ENCODE data around the gene P2RY12.
A peak's percentile ranks its signal among the peaks of the same experiment; 100 is the strongest.

P2RY12 gene

DNA sequence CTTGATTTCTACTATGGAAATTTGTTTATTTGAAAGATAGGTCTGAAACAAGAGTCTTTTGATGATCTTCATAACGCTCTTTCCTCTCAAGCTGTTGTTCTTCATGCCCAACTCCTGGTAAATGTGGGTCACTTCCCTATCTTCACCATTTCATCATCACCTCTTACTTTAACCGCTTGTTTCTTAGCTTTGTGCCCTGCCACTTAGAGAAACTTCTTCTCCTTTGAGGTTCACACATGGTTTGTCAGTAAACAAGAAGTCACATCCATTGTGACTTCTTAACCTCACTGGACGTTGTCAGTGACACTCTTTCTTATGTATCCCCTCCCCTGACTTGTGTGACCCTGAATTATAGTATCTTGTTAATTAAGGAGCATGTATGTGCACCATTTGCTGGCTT, 38.3 kb downstream of the P2RY12 start:
- DNase-seq (ENCODE audit: low read depth) = no peak

GRCh38 chr3:151345859-151346258, 38.7 kb downstream of the P2RY12 start:
- DNase-seq (ENCODE audit: low read depth) = no peak

DNA sequence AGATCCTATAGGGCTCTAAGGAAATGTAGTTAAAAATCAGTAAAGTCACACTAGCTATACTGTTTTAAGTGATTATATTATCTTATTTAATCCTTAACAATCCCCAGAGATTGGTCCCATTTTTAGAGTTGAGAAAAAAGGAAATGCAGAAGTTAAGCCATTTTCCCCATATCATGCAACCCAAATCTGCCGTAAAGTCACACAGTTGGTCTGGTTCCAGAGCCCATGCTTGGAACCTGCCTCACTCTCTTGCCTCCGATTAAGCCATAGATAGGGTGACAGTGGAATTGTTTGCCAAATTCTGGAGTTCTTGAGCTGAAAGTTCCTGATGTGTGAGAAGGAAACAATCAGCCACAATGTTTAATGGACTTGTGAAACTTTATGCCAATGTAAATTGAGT, 52.9 kb downstream of the P2RY12 start:
- no peak for DNase-seq (ENCODE audit: low read depth)

DNA sequence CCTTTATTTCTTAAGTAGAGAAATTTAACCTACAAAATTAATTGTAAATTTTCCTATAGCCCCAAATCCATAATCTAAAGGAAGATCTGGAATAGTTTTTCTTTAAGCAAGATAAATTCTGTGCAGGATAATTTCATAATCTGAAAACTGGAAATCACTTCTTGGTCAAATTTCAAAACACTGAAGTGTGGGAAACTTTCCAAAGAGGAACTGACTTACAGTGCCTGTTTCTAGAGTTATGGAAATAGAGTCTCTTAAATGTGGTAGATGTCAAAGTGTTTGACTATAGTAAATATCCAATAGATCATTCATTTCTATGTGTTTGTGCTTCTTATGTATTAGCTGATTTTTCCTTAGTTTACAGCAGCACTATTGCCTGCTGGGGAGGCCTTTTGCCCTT, 53.7 kb downstream of the P2RY12 start:
- no peak for DNase-seq (ENCODE audit: low read depth)

DNA sequence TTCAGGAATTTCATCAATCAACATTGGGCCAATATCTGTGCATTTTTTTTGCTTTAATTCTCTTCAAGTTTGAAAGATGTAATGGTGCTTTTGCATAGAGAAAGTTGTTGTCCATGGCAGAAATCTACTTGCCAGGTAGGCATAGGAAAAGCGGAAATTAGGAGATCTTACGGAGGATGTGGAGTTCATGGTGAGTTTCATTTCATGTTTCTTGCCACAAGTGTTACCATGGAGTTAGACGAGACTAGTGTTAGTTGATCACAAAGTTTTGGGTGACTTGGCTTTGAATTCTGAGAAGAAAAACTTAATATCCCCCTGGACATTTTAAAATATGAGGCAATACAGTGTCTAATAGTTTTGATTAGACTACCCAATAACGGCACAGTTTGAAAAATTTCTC, 54.2 kb downstream of the P2RY12 start:
- DNase-seq (ENCODE audit: low read depth) = no peak

- DNase-seq (ENCODE audit: low read depth) = no peak
Observed at GRCh38 chr3:151329363-151329762, 55.2 kb downstream of the P2RY12 start, which contains the start of gene P2RY13. Gene P2RY13, minus strand, starts transcription at chr3:151329549. Its CDS starts 21 bp downstream, at chr3:151329528.

DNA sequence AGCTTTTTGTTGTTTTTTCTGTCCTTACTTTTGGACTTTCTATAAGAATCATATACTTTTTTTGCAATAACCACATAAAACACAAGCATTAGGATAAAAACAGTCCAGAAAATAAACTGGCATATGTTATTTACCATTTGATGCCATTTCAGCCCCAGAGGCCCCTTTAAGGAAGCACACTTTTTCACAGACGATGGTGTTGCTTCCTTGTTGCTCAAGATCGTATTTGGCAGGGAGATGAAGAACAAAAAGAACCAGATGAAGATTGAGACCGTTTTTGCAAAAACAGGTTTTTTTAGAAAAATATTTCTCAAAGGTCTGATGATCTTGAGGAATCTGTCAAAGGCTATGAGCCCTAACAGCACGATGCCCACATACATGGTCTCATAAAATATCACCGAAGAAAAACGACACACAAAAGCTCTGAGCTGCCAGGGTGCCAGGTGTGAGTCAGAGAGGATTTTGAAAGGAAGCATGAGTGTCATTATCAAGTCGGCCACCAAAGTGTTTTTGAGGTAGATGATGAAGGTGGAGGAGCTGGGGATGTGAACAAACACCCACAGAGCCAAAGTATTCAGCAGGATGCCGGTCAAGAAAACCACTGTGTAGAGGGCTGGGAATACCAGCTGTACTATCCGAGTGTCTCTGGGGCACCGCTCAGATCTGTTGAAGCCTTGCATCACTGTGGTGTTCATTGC, 56.1 kb downstream of the P2RY12 start:
- DNase-seq (ENCODE audit: low read depth) = peak; percentile 17

GRCh38 chr3:151327571-151328198, 56.9 kb downstream of the P2RY12 start:
- no peak for DNase-seq (ENCODE audit: low read depth)

GRCh38 chr3:151322511-151322910, 62.0 kb downstream of the P2RY12 start:
- no peak for DNase-seq (ENCODE audit: low read depth)

DNA sequence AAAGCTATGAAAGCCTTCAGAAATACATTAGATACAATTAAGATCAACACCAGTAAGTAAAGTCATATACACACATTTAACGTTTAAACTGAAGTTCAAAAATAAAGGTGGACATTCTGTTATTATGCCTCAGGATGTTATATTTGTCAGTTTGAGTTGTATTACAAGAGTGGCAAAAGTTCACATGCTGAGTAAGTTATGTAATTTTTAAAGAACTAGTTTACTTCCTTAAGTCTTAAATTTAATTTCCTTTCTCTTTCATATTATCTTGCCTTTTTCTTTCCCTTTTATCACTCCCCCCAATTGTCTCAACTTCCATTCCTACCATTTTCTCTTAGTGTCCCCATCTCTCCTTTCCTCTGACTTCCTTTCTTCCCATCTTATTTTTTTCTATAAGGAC, 63.0 kb downstream of the P2RY12 start:
- no peak for DNase-seq (ENCODE audit: low read depth)

DNA sequence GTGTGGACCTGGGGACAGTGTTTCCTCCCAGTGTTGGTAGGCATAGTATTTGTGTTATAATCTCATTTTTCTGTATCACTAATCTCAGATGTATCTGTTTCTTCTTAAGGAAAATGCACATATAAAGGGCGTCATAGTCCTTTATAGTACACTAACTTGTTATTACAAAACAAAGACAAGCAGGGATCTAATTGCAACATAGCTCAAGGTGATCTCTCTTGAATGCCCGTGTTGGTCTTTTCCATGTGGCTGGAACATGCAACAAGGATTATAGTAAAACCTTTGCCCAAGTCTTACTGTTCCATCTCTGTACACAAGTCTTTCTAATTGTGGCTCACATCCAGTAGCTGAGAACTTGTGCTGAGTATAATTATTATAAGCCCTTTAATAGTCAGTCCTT, 64.4 kb downstream of the P2RY12 start:
- no peak for DNase-seq (ENCODE audit: low read depth)

DNA sequence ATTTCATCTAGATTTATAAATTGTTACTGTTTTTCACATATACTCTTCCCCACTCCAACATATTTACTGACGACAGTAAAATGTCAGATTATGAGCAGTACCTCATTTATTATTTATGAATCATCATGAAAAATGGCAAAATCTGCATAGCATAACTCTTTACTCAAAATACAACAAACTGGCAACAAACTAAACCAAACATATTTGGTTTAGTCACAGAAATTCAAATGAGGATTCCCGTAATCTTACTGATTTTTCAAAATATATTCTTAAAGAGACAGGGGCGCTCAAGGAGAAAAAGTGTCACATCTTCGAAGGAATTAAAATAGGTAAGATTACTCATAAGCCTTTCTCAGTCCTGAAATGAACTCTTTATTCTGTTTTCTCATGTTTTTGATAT, 64.9 kb downstream of the P2RY12 start:
- no peak for DNase-seq (ENCODE audit: low read depth)

DNA sequence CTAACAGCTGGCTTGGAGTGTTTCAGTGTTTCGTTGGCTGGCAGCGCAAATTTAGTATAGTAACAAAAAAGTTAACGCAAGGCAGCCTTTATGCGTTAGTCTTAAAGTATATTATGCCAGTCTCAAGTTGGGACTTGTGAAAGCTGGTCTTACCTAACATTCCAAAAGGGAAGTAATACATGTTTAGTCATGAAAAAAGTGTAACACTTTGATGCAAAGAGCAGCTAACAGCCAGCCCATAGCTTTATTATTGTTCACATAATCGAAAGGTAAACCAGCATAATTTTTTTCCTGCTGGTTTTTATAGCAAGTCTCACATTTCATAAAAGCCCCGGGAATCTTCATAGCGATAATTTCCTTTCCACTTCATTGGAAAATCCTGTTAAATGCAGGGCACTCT, 65.6 kb downstream of the P2RY12 start:
- DNase-seq (ENCODE audit: low read depth) = no peak

GRCh38 chr3:151318313-151318712, 66.2 kb downstream of the P2RY12 start:
- no peak for DNase-seq (ENCODE audit: low read depth)

DNA sequence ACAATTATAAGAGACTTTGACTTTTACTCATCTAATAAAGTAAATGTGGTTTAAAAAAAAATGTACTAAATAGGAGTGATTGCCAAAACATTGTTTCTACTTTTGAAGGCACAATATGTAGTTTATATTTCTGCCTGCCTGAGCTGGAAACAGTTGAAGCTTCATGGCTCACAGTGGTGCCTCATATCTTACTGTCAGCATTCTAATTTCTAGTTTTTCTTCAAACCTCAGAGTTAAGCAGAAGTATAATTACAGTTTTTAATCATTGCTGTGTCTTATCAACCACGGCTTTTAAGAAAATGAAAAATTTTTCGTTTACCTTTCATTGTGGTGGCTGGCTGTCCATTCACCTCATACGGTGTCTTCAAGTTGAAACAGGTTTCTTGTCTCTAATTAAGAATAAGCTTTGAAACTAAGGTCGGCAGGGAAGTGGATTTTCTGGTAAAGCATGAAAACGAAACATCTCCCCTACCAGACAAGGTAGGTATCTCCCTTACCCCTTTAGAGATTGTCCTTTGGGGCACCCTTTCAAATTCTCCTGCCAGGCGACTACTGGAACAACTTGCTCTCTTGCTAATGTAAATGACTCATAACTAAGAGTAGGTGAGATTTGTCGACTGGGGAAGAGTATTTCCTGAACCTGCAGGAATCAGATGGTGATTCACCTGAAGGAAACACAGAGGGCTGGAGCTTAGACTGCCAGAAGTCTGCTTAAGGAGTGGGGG, 68.1 kb downstream of the P2RY12 start, which contains the start of gene GPR87:
GPR87 (minus strand) TSS at position 554 of the 725 bp plus-strand sequence. CDS start 16,720 bp downstream, outside the sequence.
- no peak for DNase-seq (ENCODE audit: low read depth)

DNA sequence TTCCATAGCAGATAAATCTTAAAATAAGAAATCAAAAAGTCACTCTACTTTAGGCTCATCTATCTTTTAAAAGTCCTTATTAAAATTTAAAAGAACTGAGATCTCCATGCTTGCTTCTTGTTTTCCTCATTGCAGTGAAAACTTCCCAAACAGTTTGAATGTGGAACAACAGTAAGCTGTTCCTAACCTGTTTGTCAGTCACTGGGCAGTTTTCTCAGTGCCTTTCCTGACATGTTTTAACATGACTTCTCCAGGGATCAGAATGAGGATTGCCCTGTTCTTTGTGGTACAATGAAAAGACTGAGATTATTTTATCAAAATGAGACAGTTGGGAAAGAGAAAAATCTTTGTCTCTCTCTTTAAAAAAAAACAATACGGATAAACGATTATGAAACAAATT, 68.7 kb downstream of the P2RY12 start:
- no peak for DNase-seq (ENCODE audit: low read depth)

GRCh38 chr3:151315136-151315535, 69.4 kb downstream of the P2RY12 start:
- no peak for DNase-seq (ENCODE audit: low read depth)

DNA sequence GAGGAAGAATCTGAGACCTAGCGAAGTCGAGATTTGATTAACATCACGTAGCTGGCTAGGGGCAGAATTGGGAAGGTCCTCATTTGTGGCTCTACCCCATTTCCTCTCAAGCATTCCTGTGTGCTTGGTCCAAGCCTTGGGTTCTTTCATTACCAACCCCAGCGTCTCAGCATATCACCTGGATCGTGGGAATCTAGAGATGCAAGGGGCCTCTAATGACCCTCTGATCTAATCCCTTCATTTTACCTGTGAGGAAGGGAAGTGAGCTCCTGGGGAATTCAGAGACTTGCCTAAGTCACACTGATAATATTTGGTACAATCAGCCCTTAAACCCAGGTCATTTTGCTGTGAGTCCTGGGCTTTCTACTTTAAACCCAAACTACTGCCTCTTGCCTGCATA, 70.0 kb downstream of the P2RY12 start:
- no peak for DNase-seq (ENCODE audit: low read depth)

- DNase-seq (ENCODE audit: low read depth) = no peak
Observed at GRCh38 chr3:151314137-151314536, 70.4 kb downstream of the P2RY12 start.

GRCh38 chr3:151312972-151313371, 71.6 kb downstream of the P2RY12 start:
- no peak for DNase-seq (ENCODE audit: low read depth)

GRCh38 chr3:151309566-151309965, 75.0 kb downstream of the P2RY12 start:
- DNase-seq (ENCODE audit: low read depth) = no peak

- no peak for DNase-seq (ENCODE audit: low read depth)
Observed at GRCh38 chr3:151307583-151308488, 76.7 kb downstream of the P2RY12 start.
